Measurements from ENCODE around the gene OR1S2. TPM values are rescaled to one million over a fixed set of nuclear protein-coding genes. Genes with fewer than 3 reads are reported as not detected.
"Not testable (repeated sequence)": the region's sequence is repeated elsewhere in the genome, so short reads cannot be mapped to it uniquely, and the experiment has no call there.

Gene OR1S2
- not detected for total RNA-seq

- DNase-seq (ENCODE audit: low spot score in 2 of 2), result no peak
- H3K27ac ChIP-seq, result no peak within 1 kb of the TSS
- H3K4me3 ChIP-seq, result no peak within 1 kb of the TSS
- no peaks in the 10 kb centered on the region for H3K36me3 ChIP-seq
- H3K9me3 ChIP-seq, result no peaks in the 10 kb centered on the region
- no peaks in the 10 kb centered on the region for H3K27me3 ChIP-seq
- TF ChIP-seq EP300 (IDR thresholded peaks at IDR 0.05) (no peak), CTCF (IDR thresholded peaks at IDR 0.05) (no peak), POLR2A (IDR thresholded peaks at IDR 0.05) (no peak)
- H3K4me1 ChIP-seq, result no peaks in the 10 kb centered on the region
Measured at GRCh38 chr11:58204042-58204441, at the start of gene OR1S2. Gene OR1S2, minus strand, starts transcription at chr11:58204142. Its CDS starts 0 bp downstream, at chr11:58204142.

- Histone ChIP-seq H3K27ac (no peak overlapping the region), H3K4me3 (no peak overlapping the region), H3K9me3 (peaks cover 0 to 16% (median 0%) of the 10 kb centered on the region in 4 donors), H3K36me3 (no peaks in the 10 kb centered on the region), H3K27me3 (no peaks in the 10 kb centered on the region), H3K4me1 (no peaks in the 10 kb centered on the region)
- TF ChIP-seq CTCF (IDR thresholded peaks at IDR 0.05) (no peak), POLR2A (IDR thresholded peaks at IDR 0.05) (no peak), EP300 (IDR thresholded peaks at IDR 0.05) (no peak)
- 93 to 97% methylated on average over 2 of the region's 2 CpGs for WGBS, 2 donors
- DNase-seq (ENCODE audit: low spot score in 2 of 2), result no peak
Measured at GRCh38 chr11:58243954-58244353, 40.0 kb upstream of the OR1S2 start.

GRCh38 chr11:58227956-58228615 lies 24.1 kb upstream of the OR1S2 start:
- Histone ChIP-seq H3K4me3 (no peak overlapping the region), H3K4me1 (no peaks in the 10 kb centered on the region), H3K27me3 (no peaks in the 10 kb centered on the region), H3K36me3 (no peaks in the 10 kb centered on the region), H3K27ac (no peak overlapping the region), H3K9me3 (peaks cover 0 to 6% (median 0%) of the 10 kb centered on the region in 4 donors)
- 93% methylated on average over 32 of the region's 32 CpGs for WGBS, 2 donors
- DNase-seq (ENCODE audit: low spot score in 2 of 2), result no peak
- TF ChIP-seq POLR2A (IDR thresholded peaks at IDR 0.05) (no peak), EP300 (IDR thresholded peaks at IDR 0.05) (no peak), CTCF (IDR thresholded peaks at IDR 0.05) (no peak)

DNA sequence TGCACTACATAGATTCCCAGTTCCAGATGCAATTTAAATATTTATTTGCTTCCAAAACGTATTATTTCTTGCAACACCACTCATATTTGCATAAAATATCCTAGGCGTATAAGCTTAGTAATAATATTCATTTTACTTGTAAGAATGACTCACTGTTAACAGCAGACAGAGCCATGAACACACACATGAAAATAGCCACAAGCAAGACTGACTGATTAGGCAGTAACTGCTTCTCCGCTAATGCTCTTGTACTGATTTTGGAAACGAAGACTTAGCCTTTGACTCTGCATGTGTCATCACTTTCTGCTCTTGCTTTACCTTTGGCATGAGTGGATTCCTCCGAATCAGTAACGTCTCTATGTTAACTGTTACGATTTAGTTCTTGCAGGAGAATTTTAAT lies 18.8 kb upstream of the OR1S2 start:
- Histone ChIP-seq H3K4me1 (no peaks in the 10 kb centered on the region), H3K9me3 (no peaks in the 10 kb centered on the region), H3K27me3 (no peaks in the 10 kb centered on the region), H3K36me3 (no peaks in the 10 kb centered on the region), H3K4me3 (no peak overlapping the region), H3K27ac (no peak overlapping the region)
- no peak for DNase-seq (ENCODE audit: low spot score in 2 of 2)
- 62 to 74% methylated on average over 7 of the region's 7 CpGs for WGBS, 2 donors
- TF ChIP-seq CTCF (IDR thresholded peaks at IDR 0.05) (no peak), EP300 (IDR thresholded peaks at IDR 0.05) (no peak), POLR2A (IDR thresholded peaks at IDR 0.05) (no peak)

- Histone ChIP-seq H3K27me3 (no peaks in the 10 kb centered on the region), H3K27ac (no peak overlapping the region), H3K36me3 (no peaks in the 10 kb centered on the region), H3K4me1 (no peaks in the 10 kb centered on the region), H3K9me3 (no peaks in the 10 kb centered on the region), H3K4me3 (no peak overlapping the region)
- TF ChIP-seq POLR2A (IDR thresholded peaks at IDR 0.05) (no peak), CTCF (IDR thresholded peaks at IDR 0.05) (no peak), EP300 (IDR thresholded peaks at IDR 0.05) (no peak)
- no peak for DNase-seq (ENCODE audit: low spot score in 2 of 2)
Measured at GRCh38 chr11:58216476-58216875, 12.5 kb upstream of the OR1S2 start.

DNA sequence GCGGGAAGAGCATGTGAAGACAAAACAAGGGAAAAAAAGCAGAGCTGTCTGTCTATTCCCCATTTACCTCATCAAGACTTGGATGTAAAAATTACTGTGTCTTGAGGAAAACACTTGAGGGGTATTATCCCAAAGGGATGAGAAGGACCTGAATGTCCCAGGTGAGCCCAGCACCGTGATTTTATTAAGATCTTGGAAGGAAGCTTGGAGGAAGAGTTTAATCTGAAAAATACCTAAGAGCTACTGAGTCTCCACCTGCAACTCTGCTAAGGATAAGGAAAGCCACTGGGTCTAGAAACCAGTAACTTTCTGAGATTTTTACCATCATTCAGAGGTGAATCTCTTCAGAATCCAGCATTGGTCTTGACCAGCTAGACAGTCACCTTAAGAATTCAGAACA lies 8.5 kb upstream of the OR1S2 start, which contains the start of gene OR1S1:
Gene OR1S1 (plus strand): TSS at position 301 of the 400 bp plus-strand sequence.
- WGBS, 2 donors, result 84% methylated on average over 2 of the region's 2 CpGs
- not testable (repeated sequence) for H3K9me3 ChIP-seq; H3K27ac ChIP-seq; H3K27me3 ChIP-seq; DNase-seq (ENCODE audit: low spot score in 2 of 2); H3K36me3 ChIP-seq; H3K4me1 ChIP-seq; H3K4me3 ChIP-seq

Measured in tibial nerve (tissue), 4 donors.